HCT116 (cell line): ENCODE measurements around the gene OR2H2. TPM values are rescaled to one million over a fixed set of nuclear protein-coding genes. Genes with fewer than 3 reads are reported as not detected.

Source experiments
- ATAC-seq: fragments of 200-7000 bp; cut with Tn5 transposase; 2 replicates; pipeline ENCODE4 v1.9.1; 2020; ENCODE audit warnings: mild to moderate bottlenecking, moderate library complexity
- BruUV-seq: library from RNA; stranded (reverse); fragments of 400-500 nt; replicated peaks from 2 replicates; lab custom pipeline; 2021; lab: Mats Ljungman, UMichigan
- CTCF ChIA-PET: fragments of 300-600 bp; sonication (Branson Sonifier 250); formaldehyde crosslinking; loops from one replicate; lab custom pipeline; 2021; ENCODE audit warnings: antibody characterized with exemption; lab: Charles Lee
- POLR2A ChIA-PET: fragments of 300-600, 350-600 bp; sonication (Branson Sonifier 250); formaldehyde crosslinking; loops from one replicate; lab custom pipeline; 2021; ENCODE audit warnings: antibody characterized with exemption; lab: Charles Lee
- RAD21 ChIA-PET, 2 experiments: fragments of 300-600 bp; sonication (Branson Sonifier 250); formaldehyde crosslinking; loops; one replicate each; lab custom pipeline; 2023; ENCODE audit warnings: low total read pairs in 2 of 2; ENCODE audit not compliant: uncharacterized antibody in 2 of 2, unreplicated experiment in 2 of 2, low non-redundant PET in 1 of 2; lab: Charles Lee
- DNase-seq: peaks from one replicate; pipeline ENCODE4 v3.0.0-alpha.2; 2010; ENCODE audit warnings: low read depth, low spot score
- H2AFZ ChIP-seq: fragments of 200-600 bp; shearing (Covaris generic), sonication (generic); 2 replicates; pipeline ENCODE4 v1.6.1; 2017; ENCODE audit warnings: low read depth, mixed run types, mixed read lengths, antibody characterized with exemption, low read length; ENCODE audit not compliant: poor library complexity, severe bottlenecking
- H3K27ac ChIP-seq: 2 replicates; pipeline ENCODE4 v1.5.1; 2012; ENCODE audit warnings: low read depth, low read length
- H3K27me3 ChIP-seq: fragments of 200-600 bp; sonication (generic); 2 replicates; pipeline ENCODE4 v1.6.1; 2016; ENCODE audit warnings: mixed run types, low read length, mixed read lengths; ENCODE audit not compliant: insufficient read depth
- H3K36me3 ChIP-seq, 2 experiments: fragments of 200-500 bp in 1 of 2; fragments of 200-600 bp in 1 of 2; sonication (Bioruptor generic) in 1 of 2; sonication (generic) in 1 of 2; 2 replicates each; pipeline versions ENCODE4 v1.5.1 to v1.6.1; 2014 to 2016; ENCODE audit warnings: low read length in 2 of 2, inconsistent platforms in 1 of 2, mixed read lengths in 1 of 2, mixed run types in 1 of 2; ENCODE audit not compliant: insufficient read depth in 2 of 2, control insufficient read depth in 1 of 2
- H3K4me1 ChIP-seq, 2 experiments: fragments of 200-600 bp in 1 of 2; sonication (generic) in 1 of 2; 2 replicates each; pipeline versions ENCODE4 v1.5.1 to v1.6.1; 2012 to 2017; ENCODE audit warnings: low read length in 2 of 2, inconsistent platforms in 1 of 2, mild to moderate bottlenecking in 1 of 2, mixed read lengths in 1 of 2, mixed run types in 1 of 2, moderate library complexity in 1 of 2; ENCODE audit not compliant: insufficient read depth in 2 of 2, control insufficient read depth in 1 of 2
- H3K4me2 ChIP-seq: fragments of 200-600 bp; sonication (generic); 2 replicates; pipeline ENCODE4 v1.6.1; 2017; ENCODE audit warnings: mixed run types, low read length, mixed read lengths
- H3K4me3 ChIP-seq, 2 experiments: fragments of 200-600 bp in 1 of 2; sonication (generic) in 1 of 2; replicated peaks in 1 of 2; 2 replicates each; pipeline ENCODE4 v1.5.1; 2011 to 2016; ENCODE audit warnings: low read length in 2 of 2, control low read depth in 1 of 2, low read depth in 1 of 2, mild to moderate bottlenecking in 1 of 2, mixed read lengths in 1 of 2, mixed run types in 1 of 2
- H3K79me2 ChIP-seq: fragments of 200-600 bp; sonication (generic); 2 replicates; pipeline ENCODE4 v1.6.1; 2017; ENCODE audit warnings: mild to moderate bottlenecking, mixed run types, low read length, moderate library complexity, mixed read lengths; ENCODE audit not compliant: insufficient read depth
- H3K9ac ChIP-seq: fragments of 200-600 bp; sonication (generic); 2 replicates; pipeline ENCODE4 v1.6.1; 2016; ENCODE audit warnings: low read length, mixed read lengths
- H3K9me2 ChIP-seq: fragments of 200-600 bp; sonication (generic), shearing (Covaris generic); 2 replicates; pipeline ENCODE4 v1.6.1; 2017; ENCODE audit warnings: mixed run types, mild to moderate bottlenecking, moderate library complexity; ENCODE audit not compliant: insufficient read depth
- H3K9me3 ChIP-seq, 2 experiments: fragments of 200-500 bp in 1 of 2; fragments of 200-600 bp in 1 of 2; sonication (Bioruptor generic) in 1 of 2; sonication (generic) in 1 of 2; 2 replicates each; pipeline ENCODE4 v1.6.1; 2014 to 2017; ENCODE audit warnings: low read length in 2 of 2, mixed read lengths in 2 of 2, inconsistent platforms in 1 of 2, low read depth in 1 of 2, mild to moderate bottlenecking in 1 of 2, mixed run types in 1 of 2, moderate library complexity in 1 of 2; ENCODE audit not compliant: control insufficient read depth in 1 of 2, insufficient read depth in 1 of 2
- H4K20me1 ChIP-seq: fragments of 200-600 bp; sonication (generic), shearing (Covaris generic); 2 replicates; pipeline ENCODE4 v1.6.1; 2017; ENCODE audit warnings: mixed run types, mild to moderate bottlenecking, moderate library complexity; ENCODE audit not compliant: insufficient read depth
- CBX3 ChIP-seq: IDR thresholded peaks from 2 replicates; pipeline ENCODE4 v1.6.1; 2012; ENCODE audit warnings: low read depth
- CTCF ChIP-seq, 3 experiments: fragments of 200-600 bp in 1 of 3; sonication (generic) in 1 of 3; IDR thresholded peaks in 2 of 3; conservative IDR thresholded peaks in 1 of 3; 2 replicates each; pipeline ENCODE4 v1.5.1; 2012 to 2017; ENCODE audit warnings: low read depth in 2 of 3, low read length in 2 of 3, antibody characterized with exemption in 1 of 3, borderline replicate concordance in 1 of 3, control low read depth in 1 of 3, mild to moderate bottlenecking in 1 of 3, mixed read lengths in 1 of 3, mixed run types in 1 of 3, moderate library complexity in 1 of 3; ENCODE audit not compliant: insufficient read depth in 1 of 3
- EZH2phosphoT487 ChIP-seq: fragments of 200-600 bp; IDR thresholded peaks from 2 replicates; pipeline ENCODE4 v1.6.1; 2018; ENCODE audit warnings: antibody characterized with exemption, borderline replicate concordance
- POLR2A ChIP-seq: IDR thresholded peaks from 2 replicates; pipeline ENCODE4 v1.7.0; 2011; ENCODE audit warnings: borderline replicate concordance; ENCODE audit not compliant: insufficient read depth, insufficient read length; ENCODE audit errors: extremely low read depth
- POLR2AphosphoS5 ChIP-seq: IDR thresholded peaks from 2 replicates; pipeline ENCODE4 v1.6.1; 2011; ENCODE audit warnings: mild to moderate bottlenecking, low read depth, low read length, moderate library complexity
- SP1 ChIP-seq: IDR thresholded peaks from 2 replicates; pipeline ENCODE4 v1.6.1; 2012; ENCODE audit warnings: low read depth
- TCF7L2 ChIP-seq: IDR thresholded peaks from 2 replicates; pipeline ENCODE4 v1.7.0; 2011; ENCODE audit warnings: borderline replicate concordance, inconsistent platforms; ENCODE audit not compliant: insufficient read depth, insufficient read length; ENCODE audit errors: extremely low read depth
- YY1 ChIP-seq: IDR thresholded peaks from 2 replicates; pipeline ENCODE4 v1.6.1; 2011; ENCODE audit warnings: low read length, low read depth, moderate library complexity, mild to moderate bottlenecking; ENCODE audit not compliant: insufficient replicate concordance; ENCODE audit errors: extremely low read depth
- ZNF274 ChIP-seq: fragments of 200-500 bp; sonication (Bioruptor generic); IDR thresholded peaks from 2 replicates; pipeline ENCODE4 v1.6.1; 2014; ENCODE audit warnings: mild to moderate bottlenecking, low read depth, low read length, inconsistent platforms
- intact Hi-C: fragments of 100-400 bp; cut with micrococcal nuclease; formaldehyde crosslinking; loops from 2 replicates; pipeline ENCODE4 v1.10.0; 2022
- total RNA-seq: library from RNA; stranded (reverse); gene quantifications from one replicate; pipeline ENCODE4 v1.2.1, GENCODE V29; 2021; ENCODE audit not compliant: unreplicated experiment
- TF ChIP-seq, protein P1 (sequence below): IDR thresholded peaks from 2 replicates; pipeline ENCODE4 v1.6.1; 2012; ENCODE audit warnings: low read depth

OR2H2 gene
- total RNA-seq, 1 experiment from 2014 or later: not detected

- ChIA-PET POLR2A (no interaction called here), CTCF (interaction anchor here (1.1 to 1.4 kb wide), 2 partner anchors 9 to 76 kb away, joined by 3 read pairs; no protein-coding TSS in a partner anchor)
These were observed 34.7 kb downstream of the OR2H2 start for GRCh38 chr6:29619578-29620160.

More at GRCh38 chr6:29619578-29620160, 34.7 kb downstream of the OR2H2 start:
- no peak for ATAC-seq
- RAD21 ChIA-PET: no interaction called here
- no peaks in the 10 kb centered on the region for H3K79me2 ChIP-seq
- intact Hi-C loops: no loop called here
- H4K20me1 ChIP-seq: no peaks in the 10 kb centered on the region
- H3K36me3 ChIP-seq: peaks cover 10 to 33% of the 10 kb centered on the region in 2 experiments; a peak in 3 of 4 replicates
- no peaks in the 10 kb centered on the region for H3K9me2 ChIP-seq
- no peak overlapping the region for H2AFZ ChIP-seq
- H3K4me2 ChIP-seq: no peak overlapping the region
- H3K9ac ChIP-seq: no peak overlapping the region
- DNase-seq: no peak
- no peak for TF ChIP-seq YY1
- TF ChIP-seq TCF7L2: no peak
- no peak for TF ChIP-seq EZH2phosphoT487
- no peak for TF ChIP-seq POLR2AphosphoS5
- TF ChIP-seq, protein P1, sequence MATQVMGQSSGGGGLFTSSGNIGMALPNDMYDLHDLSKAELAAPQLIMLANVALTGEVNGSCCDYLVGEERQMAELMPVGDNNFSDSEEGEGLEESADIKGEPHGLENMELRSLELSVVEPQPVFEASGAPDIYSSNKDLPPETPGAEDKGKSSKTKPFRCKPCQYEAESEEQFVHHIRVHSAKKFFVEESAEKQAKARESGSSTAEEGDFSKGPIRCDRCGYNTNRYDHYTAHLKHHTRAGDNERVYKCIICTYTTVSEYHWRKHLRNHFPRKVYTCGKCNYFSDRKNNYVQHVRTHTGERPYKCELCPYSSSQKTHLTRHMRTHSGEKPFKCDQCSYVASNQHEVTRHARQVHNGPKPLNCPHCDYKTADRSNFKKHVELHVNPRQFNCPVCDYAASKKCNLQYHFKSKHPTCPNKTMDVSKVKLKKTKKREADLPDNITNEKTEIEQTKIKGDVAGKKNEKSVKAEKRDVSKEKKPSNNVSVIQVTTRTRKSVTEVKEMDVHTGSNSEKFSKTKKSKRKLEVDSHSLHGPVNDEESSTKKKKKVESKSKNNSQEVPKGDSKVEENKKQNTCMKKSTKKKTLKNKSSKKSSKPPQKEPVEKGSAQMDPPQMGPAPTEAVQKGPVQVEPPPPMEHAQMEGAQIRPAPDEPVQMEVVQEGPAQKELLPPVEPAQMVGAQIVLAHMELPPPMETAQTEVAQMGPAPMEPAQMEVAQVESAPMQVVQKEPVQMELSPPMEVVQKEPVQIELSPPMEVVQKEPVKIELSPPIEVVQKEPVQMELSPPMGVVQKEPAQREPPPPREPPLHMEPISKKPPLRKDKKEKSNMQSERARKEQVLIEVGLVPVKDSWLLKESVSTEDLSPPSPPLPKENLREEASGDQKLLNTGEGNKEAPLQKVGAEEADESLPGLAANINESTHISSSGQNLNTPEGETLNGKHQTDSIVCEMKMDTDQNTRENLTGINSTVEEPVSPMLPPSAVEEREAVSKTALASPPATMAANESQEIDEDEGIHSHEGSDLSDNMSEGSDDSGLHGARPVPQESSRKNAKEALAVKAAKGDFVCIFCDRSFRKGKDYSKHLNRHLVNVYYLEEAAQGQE: no peak
- no peak for TF ChIP-seq ZNF274
- TF ChIP-seq CBX3: no peak
- no peak for TF ChIP-seq POLR2A
- no peak for TF ChIP-seq CTCF (IDR thresholded peaks at IDR 0.05 in 2 of 3, conservative IDR thresholded peaks at IDR 0.05 in 1 of 3; ENCODE audit: borderline replicate concordance in 1 of 3, insufficient read depth in 1 of 3, low read depth in 2 of 3, low read length in 2 of 3)
- TF ChIP-seq SP1: no peak
- no peak overlapping the region for H3K27ac ChIP-seq
- no peaks in the 10 kb centered on the region for H3K27me3 ChIP-seq
- no TSS peak for BruUV-seq
- H3K4me3 ChIP-seq: no peak overlapping the region
- no peaks in the 10 kb centered on the region for H3K4me1 ChIP-seq
- H3K9me3 ChIP-seq: no peaks in the 10 kb centered on the region
